DMS153 treated with DMSO at 0.1 percent for 48 hours (cell line): Measurements from ENCODE around the gene GNL2.

Experiments
- DNase-seq: peaks from one replicate; lab custom pipeline; 2025; ENCODE audit not compliant: unreplicated experiment; lab: John Stamatoyannopoulos, UW

The GNL2 gene

DNA sequence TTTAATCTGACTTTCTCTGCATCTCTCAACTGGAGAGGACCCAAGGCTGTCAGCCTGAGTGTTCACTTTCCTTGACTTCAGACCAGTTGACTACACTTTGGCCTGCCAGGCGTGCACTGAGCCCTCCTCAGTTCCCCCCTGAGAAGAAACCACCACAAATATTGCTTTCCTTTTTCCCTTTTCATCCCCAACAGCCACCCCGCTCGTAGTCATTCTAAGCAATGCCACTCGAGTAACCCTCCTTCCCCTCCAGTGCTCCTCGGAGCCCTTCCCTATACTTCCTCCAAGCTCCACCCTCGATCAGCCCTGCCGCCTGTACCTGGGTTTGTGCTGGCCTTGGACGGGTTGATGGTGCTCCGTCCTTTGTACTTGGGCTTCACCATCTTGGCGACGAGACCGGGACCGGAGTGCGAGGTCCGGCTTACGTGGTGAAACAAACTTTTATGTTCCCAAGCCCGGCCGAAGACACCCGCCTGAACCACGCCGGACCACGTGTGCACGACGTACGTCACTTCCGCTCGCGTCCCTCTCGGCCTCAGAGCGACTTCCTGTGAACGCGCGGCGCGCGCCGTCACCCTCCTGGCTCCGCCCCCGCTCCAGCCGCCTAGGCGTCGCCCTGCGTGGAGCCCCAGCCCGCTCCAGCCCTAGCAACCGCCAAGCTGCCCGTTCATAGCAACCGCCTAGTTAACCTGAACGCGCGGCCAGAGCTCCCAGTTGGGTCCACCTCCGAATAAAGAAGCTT, at the start of gene GNL2:
TSS of gene GNL2 (minus strand) at position 498 of the 742 bp plus-strand sequence. CDS start at position 383, 115 bp downstream.
- peak; percentile 97 for DNase-seq

DNA sequence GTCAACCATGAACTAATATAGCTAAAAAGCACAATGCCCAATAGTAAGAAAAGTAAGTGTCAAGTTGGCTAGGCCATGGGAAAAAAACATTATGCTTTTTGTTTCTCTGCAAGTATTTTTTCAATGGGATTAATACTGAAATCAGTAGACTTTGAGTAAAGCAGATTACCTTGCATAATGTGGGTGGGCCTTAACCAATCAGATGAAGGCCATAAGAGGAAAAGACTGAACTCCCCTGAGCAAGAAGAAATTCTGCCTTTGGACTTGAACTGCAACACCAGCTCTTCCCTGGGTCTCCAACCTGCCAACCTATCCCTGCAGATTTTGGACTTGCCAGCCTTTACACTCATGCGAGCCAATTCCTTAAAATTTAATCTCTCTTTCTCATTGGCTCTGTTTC, 45.3 kb upstream of the GNL2 start:
- no peak for DNase-seq

DNA sequence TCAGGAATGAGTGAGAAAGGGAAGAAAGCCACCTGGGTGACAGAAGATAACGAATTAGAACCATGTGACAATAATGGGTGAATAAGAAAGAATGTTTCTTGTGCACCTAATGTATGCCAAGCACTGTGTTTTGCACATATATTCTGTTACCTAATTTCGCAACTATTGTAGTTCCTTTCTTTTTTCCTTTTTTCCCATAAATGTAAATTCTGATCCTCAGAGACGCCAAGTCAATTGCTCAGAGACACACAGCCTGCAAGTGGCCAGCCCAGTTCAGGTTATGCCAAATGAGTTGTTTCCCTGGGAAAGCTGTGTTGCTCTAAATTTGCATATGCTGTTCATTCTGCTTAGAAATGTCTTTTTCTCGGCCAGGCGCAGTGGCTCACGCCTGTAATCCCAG, 40.7 kb upstream of the GNL2 start:
- no peak for DNase-seq

DNA sequence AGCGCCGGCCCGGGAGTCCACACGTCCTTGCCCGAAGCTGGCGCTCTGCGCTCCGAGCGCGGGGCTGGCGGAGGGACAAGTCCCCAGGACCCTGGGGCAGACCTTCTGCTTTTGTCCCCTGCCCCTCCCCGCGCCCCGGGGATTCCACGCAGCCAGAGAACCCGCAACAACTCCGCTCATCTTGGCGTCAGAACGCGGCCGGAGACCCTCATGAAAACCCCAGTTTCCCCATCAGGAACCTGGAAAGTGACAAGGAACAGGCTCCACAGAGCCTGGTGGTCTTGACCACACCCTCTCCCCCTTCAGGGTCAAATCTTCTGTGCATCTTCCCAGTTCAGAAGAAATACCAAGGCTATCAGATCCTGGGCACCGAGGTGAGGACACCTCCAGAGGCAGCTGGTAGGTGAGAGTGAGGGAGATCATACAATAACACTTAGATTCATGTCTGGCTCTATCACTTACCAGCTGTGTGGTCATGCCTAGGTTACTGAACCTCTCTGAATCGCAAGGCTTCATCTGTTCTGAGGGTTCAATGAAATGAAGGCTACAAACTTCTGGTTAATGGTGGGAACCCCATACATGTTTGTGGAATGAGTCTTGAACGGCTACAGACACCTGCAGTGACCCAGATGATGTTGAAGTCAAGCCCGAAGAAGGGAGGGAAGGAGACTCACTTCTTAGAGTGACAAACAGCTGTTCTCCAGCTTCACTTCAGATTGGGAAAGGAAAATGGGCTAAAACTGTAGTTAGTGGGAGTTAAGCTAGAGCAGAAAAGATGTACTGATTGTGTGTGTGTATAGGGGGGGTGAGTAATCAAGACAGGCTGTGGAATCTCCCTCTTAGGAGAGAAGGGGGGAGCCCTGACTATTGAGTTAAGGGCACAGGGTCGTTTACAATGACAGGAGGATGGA, 39.5 kb upstream of the GNL2 start:
- no peak for DNase-seq

DNA sequence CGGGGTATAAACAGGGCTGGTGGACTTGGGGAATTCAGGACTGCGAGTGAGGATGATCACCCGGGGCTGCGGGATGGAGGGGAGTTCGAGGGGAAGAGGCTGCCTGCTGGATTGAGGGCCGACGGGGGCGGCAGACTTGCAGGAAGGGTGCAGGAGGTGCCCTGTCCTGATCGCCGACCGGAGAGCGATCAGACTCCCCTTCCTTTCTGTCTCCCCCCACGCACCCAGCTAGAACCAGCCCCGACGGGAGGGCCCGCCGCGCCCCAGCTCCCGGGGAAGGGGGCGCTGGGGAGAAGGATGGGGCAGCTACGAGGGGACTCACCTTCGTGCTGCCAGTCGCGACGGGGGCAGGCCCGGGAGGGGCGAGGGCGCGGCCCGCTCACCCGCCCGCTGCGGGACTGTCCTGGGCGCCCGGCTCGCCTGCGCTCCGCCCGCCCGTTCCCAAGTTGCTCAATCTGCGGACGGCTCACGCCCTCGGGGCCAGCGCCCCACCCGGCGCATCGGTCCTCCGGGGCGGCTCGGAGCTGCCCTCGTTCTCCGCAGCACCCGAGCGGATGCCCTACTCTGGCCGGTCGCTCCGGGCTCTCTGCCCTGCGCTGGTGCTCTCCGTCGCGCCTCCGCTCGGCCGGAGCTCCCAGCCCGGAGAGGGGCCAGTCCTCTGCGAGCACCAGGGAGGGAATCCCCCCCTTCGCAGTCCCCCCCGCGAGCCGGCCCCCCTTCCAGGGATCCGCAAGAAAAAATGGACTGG, 38.7 kb upstream of the GNL2 start, which contains the start of gene RSPO1:
TSS of gene RSPO1 (minus strand) at position 649 of the 748 bp plus-strand sequence. CDS start 5,231 bp downstream, outside the sequence.
- DNase-seq = no peak

DNA sequence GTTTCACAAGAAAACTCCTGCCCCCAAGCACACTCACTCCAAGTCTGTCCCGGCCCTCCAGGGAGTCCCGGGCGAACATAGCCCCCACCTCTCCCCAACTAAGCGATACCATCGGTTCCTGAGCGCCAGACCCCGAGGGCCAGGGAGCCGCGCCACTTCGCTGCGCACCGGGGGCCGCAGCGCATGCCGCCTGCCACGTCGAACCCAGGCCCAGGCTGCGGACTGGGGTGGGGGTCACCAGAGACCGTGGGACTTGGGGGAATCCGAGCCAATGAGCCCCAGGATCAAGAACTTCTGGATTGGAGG, 38.2 kb upstream of the GNL2 start:
- no peak for DNase-seq

DNA sequence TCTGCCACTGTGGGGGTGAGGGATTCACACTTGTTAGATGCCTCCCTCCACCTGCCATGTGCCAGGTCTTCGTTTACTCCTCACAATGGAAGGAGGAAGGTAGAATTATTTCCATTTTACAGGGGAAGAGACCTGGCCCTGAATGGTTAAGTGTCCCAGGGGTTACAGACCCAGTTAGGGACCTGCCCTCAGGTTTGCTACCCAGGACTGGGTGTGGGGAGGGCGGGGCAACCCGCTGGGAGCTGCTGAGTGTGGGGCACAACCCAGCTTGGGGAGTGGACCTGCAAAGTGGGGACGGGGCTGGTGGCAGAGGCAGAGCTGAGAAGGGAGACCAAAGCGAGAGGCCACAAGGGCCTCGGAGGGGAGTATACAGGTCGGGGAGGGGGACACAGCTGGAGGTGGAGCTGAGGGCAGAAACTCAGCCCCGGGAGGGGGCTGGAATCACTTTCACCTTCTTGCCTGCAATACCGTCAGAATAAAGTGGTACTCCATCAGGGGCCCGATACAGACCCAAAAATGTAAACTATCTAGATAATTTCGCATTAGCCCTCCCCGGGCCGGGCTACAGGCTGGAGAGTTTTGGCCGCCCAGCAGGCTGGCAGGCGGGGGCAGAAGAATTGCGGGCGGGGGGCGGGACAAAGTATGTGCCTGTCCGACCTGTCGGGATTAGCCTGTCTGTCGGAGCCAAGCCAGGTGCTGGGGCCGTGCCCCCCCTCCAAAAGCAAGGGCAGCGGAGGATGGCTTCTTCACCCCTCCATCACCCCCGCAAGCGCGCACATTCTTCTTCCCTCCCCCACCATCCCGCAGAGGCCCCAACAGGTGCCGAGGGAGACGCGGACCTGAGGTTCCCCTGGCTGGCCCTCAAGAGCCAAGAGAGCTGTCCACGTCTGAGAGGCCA, 37.6 kb upstream of the GNL2 start:
- no peak for DNase-seq

DNA sequence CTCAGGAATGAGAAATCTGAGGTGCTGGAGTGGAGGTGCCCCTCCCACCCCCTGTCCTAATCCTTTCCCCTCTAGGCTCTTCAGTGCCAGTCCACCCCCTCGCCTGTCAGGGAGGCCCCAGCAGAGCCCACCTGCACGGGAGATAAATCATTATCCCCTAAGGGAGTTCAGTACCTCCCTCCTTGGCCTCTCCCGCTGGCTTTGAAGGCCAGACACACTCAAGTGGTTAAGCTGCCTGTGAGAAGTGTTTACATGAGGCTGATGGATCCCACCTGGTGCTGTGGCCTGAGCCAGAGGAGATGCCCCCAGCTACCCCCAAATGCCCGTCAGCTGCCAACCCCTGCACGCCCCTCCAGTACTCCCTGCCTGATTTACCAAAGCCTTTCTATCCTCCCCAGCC, 35.3 kb upstream of the GNL2 start:
- DNase-seq = no peak

DNA sequence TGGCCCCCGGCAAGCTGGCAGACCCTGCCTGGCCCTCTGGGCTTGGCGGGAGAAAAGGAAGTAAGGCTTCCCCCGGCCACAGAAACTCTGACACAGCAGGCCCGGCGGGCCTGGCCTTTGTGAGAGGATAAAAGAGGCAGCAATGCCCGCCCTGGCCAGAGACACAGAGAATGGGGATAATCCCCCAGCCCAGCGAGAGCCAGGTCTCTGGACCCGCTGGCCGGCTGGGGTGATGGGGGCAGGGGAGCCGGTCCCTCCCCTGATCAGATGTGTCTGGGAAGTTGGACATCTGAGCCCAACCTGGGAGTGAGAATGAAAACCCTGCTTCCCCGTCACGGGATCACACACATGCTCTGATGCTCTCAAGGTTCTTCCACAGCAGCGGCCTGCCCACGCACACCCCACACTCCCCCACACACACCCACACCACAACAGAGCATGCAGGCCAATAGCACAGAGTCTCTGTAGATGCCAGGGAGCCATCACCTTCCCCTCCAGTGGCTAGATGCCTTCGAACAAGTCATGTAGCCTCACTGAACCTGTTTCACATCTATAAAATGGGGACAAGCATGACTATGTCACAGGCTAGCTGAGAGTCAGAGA, 34.8 kb upstream of the GNL2 start:
- DNase-seq = no peak

DNA sequence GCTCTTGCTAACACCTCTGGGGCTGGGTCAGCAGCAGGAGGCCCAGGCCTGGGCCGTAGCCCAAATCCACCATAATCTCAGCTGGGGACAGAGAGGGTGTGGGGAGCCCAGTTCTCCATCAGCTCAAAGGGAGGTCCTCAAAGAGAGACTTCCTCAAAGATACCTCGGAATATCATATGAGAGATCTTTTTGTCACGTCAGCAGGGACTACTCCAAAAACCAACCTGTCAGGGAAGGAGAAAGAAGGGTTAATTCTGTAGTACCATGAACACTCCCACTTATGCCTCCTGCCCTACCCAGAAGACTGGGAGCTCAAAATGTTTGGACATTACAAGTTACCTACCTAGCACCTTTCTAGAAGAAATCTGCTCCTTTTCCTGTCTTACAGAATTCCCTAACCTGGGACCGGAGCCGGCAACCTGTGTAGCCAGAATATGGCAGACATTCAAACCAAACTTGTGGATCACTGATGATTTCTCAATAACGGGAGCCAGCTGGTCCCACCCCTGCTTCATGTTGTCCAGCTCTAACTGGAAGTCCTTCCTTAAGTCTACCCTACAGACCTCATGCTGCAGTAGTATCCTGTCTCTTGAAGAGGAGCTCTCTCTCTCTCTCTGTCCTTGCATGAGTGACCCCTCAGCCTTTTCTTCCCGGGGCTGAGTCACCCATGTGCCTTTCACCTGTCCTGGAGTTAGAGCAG, 34.1 kb upstream of the GNL2 start:
- no peak for DNase-seq

DNA sequence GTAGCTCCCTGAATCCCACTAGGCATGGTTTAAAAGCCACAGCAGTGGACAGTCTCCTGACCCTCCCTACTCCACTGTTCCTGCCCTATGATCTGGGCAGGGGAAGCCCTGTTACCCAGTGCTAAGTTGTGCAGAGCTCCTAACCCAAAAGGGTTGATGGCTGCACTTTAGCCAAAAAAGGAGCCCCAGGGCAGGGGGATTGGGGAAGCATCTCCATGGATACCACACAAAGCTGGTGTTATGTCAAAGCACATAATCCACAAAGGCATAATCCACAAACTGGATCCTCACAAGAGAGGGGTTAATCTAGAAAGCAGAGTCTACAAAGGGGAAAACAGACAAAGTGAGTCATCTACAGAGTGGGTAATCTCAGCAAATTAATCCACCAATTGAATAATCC, 33.3 kb upstream of the GNL2 start:
- DNase-seq = no peak

DNA sequence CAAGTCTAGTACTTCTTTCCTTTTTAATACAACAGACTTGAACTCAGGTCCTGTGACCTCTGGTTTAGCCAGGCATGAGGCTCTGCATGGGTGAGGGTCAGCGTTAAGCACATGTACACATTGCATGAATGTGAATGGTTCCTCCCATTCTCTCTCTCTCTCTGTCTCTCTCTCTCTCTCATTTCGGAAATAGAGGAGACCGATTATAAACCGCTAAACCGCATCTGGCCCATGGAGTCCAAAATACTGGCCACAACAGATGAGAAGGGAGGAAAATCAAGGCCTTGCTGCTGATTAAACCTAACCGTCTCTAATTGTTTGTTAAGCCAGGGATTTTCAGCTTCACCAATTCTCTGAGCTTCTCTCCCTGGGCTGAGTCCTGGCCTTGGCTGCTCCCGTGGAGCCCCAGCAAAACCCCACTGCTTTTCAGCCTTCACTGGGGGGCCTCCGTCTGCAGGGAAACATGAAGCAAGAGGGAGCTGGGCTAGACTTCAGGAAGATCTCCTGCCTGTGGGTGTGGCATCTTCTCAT, 32.4 kb upstream of the GNL2 start:
- no peak for DNase-seq

DNA sequence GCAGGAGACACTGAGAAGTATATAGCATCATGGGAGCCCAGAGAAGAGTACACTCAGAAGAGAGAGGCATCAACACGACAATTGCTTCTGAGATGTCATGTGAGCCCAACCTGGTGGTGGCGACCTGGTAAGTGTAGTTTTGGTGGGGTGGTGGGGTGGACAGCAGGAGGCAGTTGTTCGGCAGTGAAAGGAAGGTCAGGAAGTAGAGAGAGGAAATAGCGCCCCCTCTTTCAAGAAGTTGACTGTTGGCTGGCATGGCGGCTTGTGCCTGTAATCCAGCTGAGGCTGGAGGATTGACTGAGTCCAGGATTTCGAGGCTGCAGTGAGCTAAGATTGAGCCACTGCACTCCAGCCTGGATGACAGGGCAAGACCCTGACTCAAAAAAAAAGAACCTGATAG, 26.4 kb upstream of the GNL2 start:
- DNase-seq = no peak

DNA sequence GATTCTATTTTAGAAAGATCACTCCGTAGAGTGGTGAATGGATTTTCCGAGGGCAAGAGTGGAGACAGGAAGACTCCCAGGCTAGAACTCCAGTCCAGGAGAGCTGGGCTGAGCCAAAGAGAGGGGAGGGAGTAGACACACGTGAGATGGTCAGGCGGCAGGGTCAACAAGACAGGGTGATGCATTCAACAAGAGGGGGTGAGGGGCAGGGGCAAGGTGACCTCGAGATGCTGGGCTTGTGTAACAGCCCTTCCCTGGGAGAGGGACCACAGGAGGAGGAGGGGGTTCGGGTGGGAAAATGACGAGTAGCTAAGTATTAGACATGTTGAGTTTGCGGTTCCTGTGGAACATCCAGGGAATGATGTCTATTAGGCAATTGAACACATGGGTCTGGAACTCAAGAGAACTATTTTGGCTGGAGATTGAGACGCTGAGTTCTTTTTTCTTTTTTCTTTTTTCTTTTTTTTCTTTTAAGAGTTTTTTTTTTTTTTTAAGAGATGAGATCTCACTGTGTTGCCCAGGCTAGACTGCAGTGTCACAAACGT, 25.7 kb upstream of the GNL2 start:
- DNase-seq = no peak

DNA sequence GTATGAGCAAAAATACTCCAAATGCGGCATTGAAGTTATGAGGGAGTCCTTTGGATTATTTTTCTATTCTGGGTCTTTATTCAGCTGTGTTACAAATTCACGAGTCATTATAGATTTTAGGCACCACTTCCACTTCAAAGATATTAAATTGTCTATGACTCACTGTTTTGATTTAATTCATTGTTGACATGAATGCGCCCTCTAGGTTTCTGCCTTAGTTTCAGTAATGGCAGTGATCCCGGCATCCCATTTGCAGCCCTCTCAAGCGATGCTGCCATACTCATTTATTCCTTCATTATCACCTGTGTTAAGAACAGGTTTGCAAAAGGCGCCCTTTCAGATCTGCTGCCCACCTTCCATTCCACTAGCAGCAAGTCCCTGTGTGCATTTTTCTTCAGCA, 25.0 kb upstream of the GNL2 start:
- DNase-seq = no peak

DNA sequence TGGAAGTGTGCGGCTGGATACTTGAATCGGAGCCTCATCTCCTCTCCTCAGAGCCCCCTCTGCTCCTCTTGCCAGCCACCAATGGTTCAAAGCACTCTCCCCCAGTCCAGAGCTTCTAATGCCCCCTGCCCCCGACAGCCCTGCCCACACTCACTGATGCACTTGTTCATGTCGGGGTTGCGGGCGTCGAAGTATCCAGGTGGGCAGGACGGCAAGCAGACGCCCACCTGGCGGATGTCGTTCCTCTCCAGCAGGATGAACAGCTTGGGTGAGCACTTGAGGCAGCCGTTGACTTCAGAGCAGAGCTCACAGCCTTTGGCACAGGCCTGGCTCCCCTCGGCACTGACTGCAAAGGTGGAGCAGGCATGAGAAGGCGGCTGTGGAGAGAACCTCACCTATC, 20.6 kb upstream of the GNL2 start:
- no peak for DNase-seq

DNA sequence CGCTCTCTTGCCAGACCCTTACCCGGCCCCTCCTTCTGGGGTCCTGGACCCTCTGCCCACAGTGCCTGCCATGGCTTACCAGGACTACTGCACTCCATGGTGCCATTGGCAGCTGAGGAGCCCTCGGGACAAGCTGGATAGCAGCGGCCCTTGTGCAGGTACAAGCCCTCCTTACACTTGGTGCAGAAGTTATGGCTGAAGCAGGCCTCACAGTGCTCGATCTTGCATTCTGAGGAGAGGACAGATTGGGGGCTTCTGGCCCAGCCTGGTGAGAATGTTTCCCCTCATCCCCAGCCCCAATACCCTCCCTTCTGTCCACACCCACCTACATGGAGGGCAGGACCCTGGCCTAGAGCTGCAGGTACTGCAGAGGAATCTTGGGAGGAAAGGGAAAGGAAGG, 18.4 kb upstream of the GNL2 start:
- DNase-seq = no peak

DNA sequence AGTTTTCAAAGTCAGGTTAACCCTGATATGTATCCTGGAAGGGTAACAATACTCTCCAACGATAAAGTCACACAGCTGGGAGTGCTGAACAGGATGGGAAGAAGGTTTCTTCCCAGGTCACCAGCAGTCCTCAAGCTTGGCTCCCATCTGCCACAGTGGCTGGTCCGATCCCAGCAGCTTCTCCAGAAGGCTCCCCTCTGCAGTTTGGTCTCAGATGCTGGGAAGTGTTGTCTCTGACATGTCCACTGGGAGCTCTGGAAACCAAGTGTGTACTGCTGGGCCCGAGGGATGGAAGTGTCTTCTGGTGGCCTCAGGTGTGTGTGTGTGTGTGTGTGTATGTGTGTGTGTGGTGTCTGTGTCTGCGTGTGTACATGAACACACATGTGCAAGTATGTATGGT, 16.4 kb upstream of the GNL2 start:
- DNase-seq = no peak

DNA sequence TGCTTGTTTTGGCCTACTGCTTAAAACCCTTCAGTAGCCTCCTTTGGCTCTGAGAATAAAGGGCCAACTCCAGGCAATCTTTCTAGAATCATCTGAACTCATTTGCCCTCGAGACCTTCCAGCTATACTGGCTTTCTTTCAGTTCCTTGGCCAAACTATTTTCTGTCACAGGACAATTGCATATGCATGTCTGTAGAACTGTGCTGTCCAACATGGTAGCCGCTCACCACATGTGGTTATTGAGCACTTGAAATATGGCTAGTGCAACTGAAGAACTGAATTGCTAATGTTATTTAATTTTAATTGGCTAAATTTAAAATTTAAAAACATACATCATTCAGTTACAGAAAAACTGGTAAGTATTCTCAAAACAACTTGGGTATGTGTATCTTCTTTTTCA, 14.3 kb upstream of the GNL2 start:
- no peak for DNase-seq
